IPS-11a (cell line): ENCODE measurements around the gene MAP3K13.
"Not testable (repeated sequence)": the region's sequence is repeated elsewhere in the genome, so short reads cannot be mapped to it uniquely, and the experiment has no call there.

ENCODE experiments used
- H3K4me3 ChIP-seq: one replicate; pipeline ENCODE4 v1.5.1; 2013; ENCODE audit warnings: low read depth, low read length, control low read depth

MAP3K13 gene

GRCh38 chr3:185393055-185393454 is 30.1 kb downstream of the MAP3K13 start:
- H3K4me3 ChIP-seq, result no peak overlapping the region

GRCh38 chr3:185397676-185398075 is 34.7 kb downstream of the MAP3K13 start:
- H3K4me3 ChIP-seq, result no peak overlapping the region

GRCh38 chr3:185399737-185400667 is 37.1 kb downstream of the MAP3K13 start:
- H3K4me3 ChIP-seq, result no peak overlapping the region

GRCh38 chr3:185400866-185401265 is 37.9 kb downstream of the MAP3K13 start:
- H3K4me3 ChIP-seq, result no peak overlapping the region

GRCh38 chr3:185401319-185401955 is 38.5 kb downstream of the MAP3K13 start:
- H3K4me3 ChIP-seq, result no peak overlapping the region

- H3K4me3 ChIP-seq, result no peak overlapping the region
These were observed 39.6 kb downstream of the MAP3K13 start for GRCh38 chr3:185402561-185402960.

- H3K4me3 ChIP-seq, result no peak overlapping the region
These were observed 40.1 kb downstream of the MAP3K13 start for GRCh38 chr3:185403002-185403401.

GRCh38 chr3:185405243-185405642 is 42.3 kb downstream of the MAP3K13 start:
- no peak overlapping the region for H3K4me3 ChIP-seq

- no peak overlapping the region for H3K4me3 ChIP-seq
These were observed 42.7 kb downstream of the MAP3K13 start for GRCh38 chr3:185405664-185406063.

GRCh38 chr3:185406121-185406620 is 43.2 kb downstream of the MAP3K13 start:
- no peak overlapping the region for H3K4me3 ChIP-seq

GRCh38 chr3:185409957-185410356 is 47.0 kb downstream of the MAP3K13 start:
- no peak overlapping the region for H3K4me3 ChIP-seq

GRCh38 chr3:185411133-185411532 is 48.2 kb downstream of the MAP3K13 start:
- H3K4me3 ChIP-seq, result no peak overlapping the region

GRCh38 chr3:185416513-185416912 is 53.6 kb downstream of the MAP3K13 start:
- no peak overlapping the region for H3K4me3 ChIP-seq

GRCh38 chr3:185418561-185418977 is 55.6 kb downstream of the MAP3K13 start:
- not testable (repeated sequence) for H3K4me3 ChIP-seq

- no peak overlapping the region for H3K4me3 ChIP-seq
These were observed 57.8 kb downstream of the MAP3K13 start for GRCh38 chr3:185420762-185421161.

- H3K4me3 ChIP-seq, result no peak overlapping the region
These were observed 58.8 kb downstream of the MAP3K13 start for GRCh38 chr3:185421577-185422232.

- H3K4me3 ChIP-seq, result no peak overlapping the region
These were observed 59.7 kb downstream of the MAP3K13 start for GRCh38 chr3:185422677-185423076.

GRCh38 chr3:185423178-185423577 is 60.2 kb downstream of the MAP3K13 start:
- no peak overlapping the region for H3K4me3 ChIP-seq

- H3K4me3 ChIP-seq, result no peak overlapping the region
These were observed 61.5 kb downstream of the MAP3K13 start for GRCh38 chr3:185424435-185424834.

GRCh38 chr3:185430375-185430774 is 67.4 kb downstream of the MAP3K13 start:
- no peak overlapping the region for H3K4me3 ChIP-seq

- H3K4me3 ChIP-seq, result no peak overlapping the region
These were observed 77.0 kb downstream of the MAP3K13 start for GRCh38 chr3:185439745-185440466.
